Pancreas (tissue), 10 donors: Measurements from ENCODE around the gene ASB7. TPM values are rescaled to one million over a fixed set of nuclear protein-coding genes. Genes with fewer than 3 reads are reported as not detected.
A peak's percentile ranks its signal among the peaks of the same experiment; 100 is the strongest.

Experiments
- ATAC-seq, 4 donors: fragments of 200-7000 bp; cut with Tn5 transposase; one replicate each; pipeline versions ENCODE4 v1.8.0 to v1.9.1; 2020; ENCODE audit warnings: mild to moderate bottlenecking in 4 of 4, moderate library complexity in 4 of 4
- DNase-seq, 6 donors: peaks; one replicate each; pipeline ENCODE4 v3.0.0-alpha.2; 2020
- FAIRE-seq: peaks from 2 replicates; lab custom pipeline; 2012; peaks lifted over from hg19 to GRCh38; lab: Jason Lieb, UNC
- H3K27ac ChIP-seq, 4 donors: fragments of 200-600 bp; sonication (generic); 1 replicate in 3 of 4; 2 replicates in 1 of 4; pipeline versions ENCODE4 v1.5.0 to v1.8.0; 2020
- H3K27me3 ChIP-seq, 4 donors: fragments of 200-600 bp; one replicate each; pipeline ENCODE4 v1.8.0; 2021
- H3K36me3 ChIP-seq, 3 donors: fragments of 200-600 bp; sonication (generic) in 1 of 3; one replicate each; pipeline versions ENCODE4 v1.5.0 to v1.8.0; 2020 to 2021
- H3K4me1 ChIP-seq, 3 donors: fragments of 200-600 bp; one replicate each; pipeline ENCODE4 v1.8.0; 2021
- H3K4me3 ChIP-seq, 4 donors: fragments of 200-600 bp; sonication (generic) in 2 of 4; one replicate each; pipeline versions ENCODE4 v1.5.0 to v1.8.0; 2020 to 2021
- H3K9me3 ChIP-seq, 4 donors: fragments of 200-600 bp; one replicate each; pipeline ENCODE4 v1.8.0; 2021
- WGBS, 2 donors: extraction: QIAGEN DNeasy Blood & Tissue Kit; methylation state at CpG; one replicate each; pipeline ENCODE4 v1.1.7; 2013; 5-methylcytosine and 5-hydroxymethylcytosine counted together
- intact Hi-C, 3 donors: fragments of 100-400 bp; cut with DNase I; formaldehyde crosslinking; loops; one replicate each; pipeline versions ENCODE4 v1.11.1 to v1.14.2; 2022
- polyA plus RNA-seq, 2 donors: library from polyadenylated mRNA; stranded (reverse); fragments of 200-250 nt; gene quantifications; one replicate each; pipeline ENCODE4 v1.2.3, GENCODE V29; 2013
- total RNA-seq, 6 donors: library from RNA; stranded (reverse); fragmentation: NEBNext Ultra II Directional in 4 of 6; extraction: Animal tissue kit (Norgen Biotek cat#: 25700) in 4 of 6; gene quantifications; one replicate each; pipeline versions ENCODE4 v1.2.1 to v1.2.4, GENCODE V29; 2021 to 2023
- TF ChIP-seq, protein P1 (sequence below), 4 donors: fragments of 200-600 bp; sonication (generic) in 3 of 4; IDR thresholded peaks; one replicate each; pipeline versions ENCODE4 v1.5.0 to v1.8.0; 2021; ENCODE audit warnings: antibody characterized with exemption in 4 of 4
- donor health status: healthy with polysubstance abuse.
- donor health status: DM: no; HTN: no; CAD: no; lungs with moderate emphysema.
- donor health status: DM: no; HTN: no; CAD: no.
- donor health status: control.
- donor health status: control.
- donor health status: Bipolar disorder and iron deficiency.
- donor health status: DM: yes; HTN: yes; CAD: no.
- donor health status: DM: no; HTN: no; CAD: no.
- donor health status: DM: no; HTN: no; CAD: no.
- donor health status: DM: yes; HTN: yes; CAD: no.

Gene ASB7
- total and polyA plus RNA-seq, 8 donors, result 1.9 to 7.8 (median 4.4) TPM

DNA sequence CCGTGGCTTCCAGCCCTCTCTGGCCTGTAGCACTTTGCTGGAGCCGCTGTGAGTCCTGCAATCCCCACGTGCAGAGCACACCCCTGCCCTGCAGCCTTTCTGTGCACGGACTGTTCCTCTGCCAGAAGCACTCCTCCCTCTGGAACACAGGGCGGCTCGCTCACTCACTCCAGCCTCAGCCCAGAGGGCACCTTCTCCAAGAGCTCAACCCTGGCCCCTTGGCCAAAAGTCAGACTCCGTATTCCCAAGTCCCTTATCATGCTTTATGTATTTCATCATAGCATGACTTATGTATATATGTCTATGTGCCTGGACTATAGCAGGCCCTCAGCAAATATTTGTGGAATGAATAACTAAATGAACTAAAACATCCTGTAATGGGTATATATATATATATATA, 63.2 kb downstream of the ASB7 start:
- ATAC-seq (no peak), FAIRE-seq (no peak), DNase-seq (no peak)
- Histone ChIP-seq H3K27me3 (no peaks in the 10 kb centered on the region), H3K36me3 (no peaks in the 10 kb centered on the region), H3K4me3 (no peak overlapping the region), H3K9me3 (no peaks in the 10 kb centered on the region), H3K4me1 (no peaks in the 10 kb centered on the region), H3K27ac (no peak overlapping the region)
- TF ChIP-seq, protein P1, sequence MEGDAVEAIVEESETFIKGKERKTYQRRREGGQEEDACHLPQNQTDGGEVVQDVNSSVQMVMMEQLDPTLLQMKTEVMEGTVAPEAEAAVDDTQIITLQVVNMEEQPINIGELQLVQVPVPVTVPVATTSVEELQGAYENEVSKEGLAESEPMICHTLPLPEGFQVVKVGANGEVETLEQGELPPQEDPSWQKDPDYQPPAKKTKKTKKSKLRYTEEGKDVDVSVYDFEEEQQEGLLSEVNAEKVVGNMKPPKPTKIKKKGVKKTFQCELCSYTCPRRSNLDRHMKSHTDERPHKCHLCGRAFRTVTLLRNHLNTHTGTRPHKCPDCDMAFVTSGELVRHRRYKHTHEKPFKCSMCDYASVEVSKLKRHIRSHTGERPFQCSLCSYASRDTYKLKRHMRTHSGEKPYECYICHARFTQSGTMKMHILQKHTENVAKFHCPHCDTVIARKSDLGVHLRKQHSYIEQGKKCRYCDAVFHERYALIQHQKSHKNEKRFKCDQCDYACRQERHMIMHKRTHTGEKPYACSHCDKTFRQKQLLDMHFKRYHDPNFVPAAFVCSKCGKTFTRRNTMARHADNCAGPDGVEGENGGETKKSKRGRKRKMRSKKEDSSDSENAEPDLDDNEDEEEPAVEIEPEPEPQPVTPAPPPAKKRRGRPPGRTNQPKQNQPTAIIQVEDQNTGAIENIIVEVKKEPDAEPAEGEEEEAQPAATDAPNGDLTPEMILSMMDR (IDR thresholded peaks at IDR 0.05), result no peak
- WGBS, 2 donors, result 60 to 62% methylated on average over 7 of the region's 7 CpGs
- intact Hi-C loops, result loop anchor here in 1 of 3 donors (10.0 kb wide), 1 partner anchor 209 kb away; the partner anchor contains the start of gene ALDH1A3

DNA sequence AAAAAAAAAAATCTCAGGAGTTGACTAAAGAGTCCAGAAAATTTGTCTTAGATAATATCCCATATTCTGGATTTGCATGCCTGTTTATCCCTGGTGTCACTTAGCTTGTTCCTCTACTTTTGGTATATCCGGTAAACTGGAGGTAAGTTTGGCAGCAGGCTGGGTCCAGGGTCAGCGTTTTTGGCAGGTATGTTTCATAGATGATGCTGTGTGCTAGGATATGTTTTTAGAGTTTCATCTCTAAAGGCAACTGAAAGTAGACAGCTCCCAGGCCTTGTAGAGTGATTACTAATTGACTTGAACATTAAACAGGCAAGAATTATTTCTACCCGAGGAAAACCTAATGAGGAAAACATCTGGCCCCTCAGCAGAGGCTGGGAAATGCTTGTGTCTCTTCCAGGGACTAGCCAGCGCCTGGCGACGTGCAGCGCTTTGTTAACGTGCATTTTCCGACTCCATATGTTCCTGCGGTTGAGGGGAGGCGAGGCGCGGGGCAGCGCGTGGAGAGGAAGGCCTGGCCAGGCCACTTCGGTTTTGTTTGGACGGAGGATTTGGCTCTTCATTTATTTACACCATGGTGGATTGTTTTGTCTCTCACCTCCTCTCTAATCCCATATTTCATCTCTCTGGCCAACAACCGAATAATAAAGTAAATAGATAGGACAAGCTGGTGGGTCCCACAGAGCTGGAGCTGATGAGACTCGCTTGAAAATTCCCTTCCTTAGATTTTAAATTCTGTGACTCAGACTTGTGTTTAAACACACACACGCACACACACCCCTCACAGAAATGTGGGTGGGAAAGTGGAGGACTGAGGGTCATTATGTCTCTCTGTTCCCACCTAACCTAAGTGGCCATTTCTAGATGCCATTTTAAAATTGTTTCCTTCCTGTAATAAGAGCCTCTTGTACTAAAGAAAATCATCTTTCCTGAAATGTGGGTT, 65.3 kb downstream of the ASB7 start:
- WGBS, 2 donors, result 74 to 83% methylated on average over 20 of the region's 20 CpGs
- no peaks in the 10 kb centered on the region for H3K27me3 ChIP-seq
- H3K36me3 ChIP-seq, result no peaks in the 10 kb centered on the region
- no peaks in the 10 kb centered on the region for H3K4me1 ChIP-seq
- H3K9me3 ChIP-seq, result no peaks in the 10 kb centered on the region
- TF ChIP-seq, protein P1 (IDR thresholded peaks at IDR 0.05), result no peak
- intact Hi-C loops, result loop anchor here in 1 of 3 donors (10.0 kb wide), 1 partner anchor 207 kb away; the partner anchor contains the start of gene ALDH1A3
- no peak overlapping the region for H3K27ac ChIP-seq
- FAIRE-seq, result no peak
- no peak overlapping the region for H3K4me3 ChIP-seq
- ATAC-seq, result peak in 2 of 4 donors; percentile 24 to 43
- DNase-seq, result no peak

DNA sequence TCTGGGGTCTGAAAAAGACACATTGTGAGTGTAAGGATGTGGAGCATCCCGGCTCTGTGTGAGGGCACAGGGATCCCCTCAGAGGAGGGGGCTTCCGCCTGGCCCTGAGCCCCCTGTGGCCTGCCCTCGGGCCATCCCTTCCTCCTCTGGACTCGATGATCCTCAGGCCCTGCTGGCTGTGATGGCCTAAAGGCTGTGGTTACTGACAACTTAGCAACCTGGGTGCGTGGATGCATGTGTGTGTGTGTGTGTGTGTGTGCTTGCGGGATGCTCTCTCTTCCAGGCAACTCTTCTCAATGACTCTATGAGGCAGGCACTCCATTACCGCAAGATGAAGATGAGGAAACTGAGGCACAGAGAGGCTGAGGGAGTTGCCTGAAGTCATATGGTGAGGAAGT, 66.0 kb downstream of the ASB7 start:
- intact Hi-C loops, result loop anchor here in 1 of 3 donors (10.0 kb wide), 1 partner anchor 206 kb away; the partner anchor contains the start of gene ALDH1A3
- TF ChIP-seq, protein P1 (IDR thresholded peaks at IDR 0.05), result no peak

DNA sequence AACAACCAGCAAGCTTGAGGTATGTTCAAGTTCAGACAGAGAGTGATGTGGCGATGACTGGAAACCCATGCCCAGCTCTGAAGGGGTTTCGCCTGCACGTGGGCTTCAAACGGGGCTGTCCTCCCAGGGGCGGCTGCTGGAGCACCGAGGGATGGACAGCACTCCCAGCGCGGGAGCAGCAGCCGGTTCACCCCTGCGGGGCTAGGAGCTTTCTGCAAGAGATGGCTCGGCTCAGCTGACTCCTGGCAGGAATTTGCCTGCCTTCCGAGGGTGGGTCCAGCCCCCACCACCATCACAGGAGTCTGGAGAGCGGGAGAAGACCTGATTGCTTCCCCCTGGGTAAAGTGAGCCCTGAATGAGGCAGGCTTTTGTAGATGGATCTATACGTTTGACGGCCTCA, 66.9 kb downstream of the ASB7 start:
- no peaks in the 10 kb centered on the region for H3K36me3 ChIP-seq
- H3K4me3 ChIP-seq, result no peak overlapping the region
- TF ChIP-seq, protein P1 (IDR thresholded peaks at IDR 0.05), result no peak
- no peak overlapping the region for H3K27ac ChIP-seq
- no peaks in the 10 kb centered on the region for H3K4me1 ChIP-seq
- H3K27me3 ChIP-seq, result no peaks in the 10 kb centered on the region
- FAIRE-seq (no peak), ATAC-seq (no peak), DNase-seq (no peak)
- no peaks in the 10 kb centered on the region for H3K9me3 ChIP-seq
- intact Hi-C loops, result loop anchor here in 1 of 3 donors (10.0 kb wide), 1 partner anchor 206 kb away; the partner anchor contains the start of gene ALDH1A3
- WGBS, 2 donors, result 69 to 71% methylated on average over 15 of the region's 15 CpGs

More for the DNA sequence above, 66.0 kb downstream of the ASB7 start:
- no peak overlapping the region for H3K4me3 ChIP-seq
- no peaks in the 10 kb centered on the region for H3K4me1 ChIP-seq
- no peak for ATAC-seq
- no peaks in the 10 kb centered on the region for H3K27me3 ChIP-seq
- no peaks in the 10 kb centered on the region for H3K36me3 ChIP-seq
- no peak for FAIRE-seq
- 62 to 75% methylated on average over 7 of the region's 7 CpGs for WGBS, 2 donors
- DNase-seq, result no peak
- H3K27ac ChIP-seq, result no peak overlapping the region
- no peaks in the 10 kb centered on the region for H3K9me3 ChIP-seq
